Upper lobe of left lung (tissue), 4 donors: ENCODE data around the gene PRKAR2B.

ENCODE experiments used
- CTCF ChIP-seq, 6 experiments: fragments of 450-650 bp in 4 of 6; fragments of 200-600 bp in 2 of 6; sonication (generic) in 2 of 6; IDR thresholded peaks; one replicate each; pipeline ENCODE4 v1.5.1; 2016 to 2019; ENCODE audit warnings: antibody characterized with exemption in 6 of 6
- POLR2A ChIP-seq, 4 donors: fragments of 450-650 bp; IDR thresholded peaks; one replicate each; pipeline ENCODE4 v1.5.1; 2016 to 2017; ENCODE audit warnings: antibody characterized with exemption in 4 of 4, mild to moderate bottlenecking in 2 of 4
- POLR2AphosphoS5 ChIP-seq, 2 donors: sonication (generic); formaldehyde crosslinking; IDR thresholded peaks; one replicate each; pipeline ENCODE4 v1.5.1; 2017; ENCODE audit warnings: antibody characterized with exemption in 2 of 2

DNA sequence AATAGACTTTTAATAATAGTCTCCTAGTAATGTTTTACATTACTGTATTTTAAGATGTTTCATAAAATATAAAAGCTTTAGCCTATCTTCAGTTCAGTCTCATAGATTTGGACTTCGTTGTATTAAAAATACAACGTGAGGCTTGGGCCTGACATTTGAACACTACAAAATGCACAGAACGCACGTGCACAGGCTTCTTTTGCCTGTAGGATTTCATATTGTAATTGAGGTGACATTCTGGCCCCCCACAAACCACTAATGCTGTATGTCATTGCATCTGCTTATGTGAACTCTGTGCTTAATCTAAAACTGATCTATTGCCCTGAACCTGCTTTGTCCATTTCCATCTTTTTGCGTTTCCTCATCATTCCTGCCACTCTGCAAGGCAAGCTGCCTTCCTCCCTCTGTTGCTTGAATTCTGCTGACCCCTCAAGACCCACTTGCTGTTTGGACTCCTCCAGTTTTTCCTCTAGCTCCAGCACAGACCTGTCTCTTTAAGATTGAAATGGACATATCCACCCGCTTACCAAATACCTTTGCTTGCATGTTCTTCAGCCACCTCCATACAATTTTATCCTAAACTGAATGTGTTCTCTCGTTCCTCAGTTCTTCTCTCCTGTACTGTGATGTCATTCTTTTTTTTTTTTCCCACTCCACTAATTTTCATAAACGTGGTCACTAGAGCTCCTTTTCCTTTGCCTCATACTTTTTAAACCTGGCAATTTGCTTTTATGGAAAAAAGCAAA is 12.4 kb downstream of the PRKAR2B start:
- TF ChIP-seq CTCF (IDR thresholded peaks at IDR 0.05), result no peak
- TF ChIP-seq POLR2A (IDR thresholded peaks at IDR 0.05), result no peak
- TF ChIP-seq POLR2AphosphoS5 (IDR thresholded peaks at IDR 0.05), result no peak
